Measurements from ENCODE around the gene H2AZ1.

The H2AZ1 gene

GRCh38 chr4:99949034-99949998 is 759 bp downstream of the H2AZ1 start:
- ATAC-seq (ENCODE audit: insufficient read depth, low read depth) (peak; percentile 52), DNase-seq (peak; percentile 95)
- no peak for TF ChIP-seq EZH2 (IDR thresholded peaks at IDR 0.05; ENCODE audit: borderline replicate concordance, low read depth, low read length, severe bottlenecking)
- TF ChIP-seq, protein P1, sequence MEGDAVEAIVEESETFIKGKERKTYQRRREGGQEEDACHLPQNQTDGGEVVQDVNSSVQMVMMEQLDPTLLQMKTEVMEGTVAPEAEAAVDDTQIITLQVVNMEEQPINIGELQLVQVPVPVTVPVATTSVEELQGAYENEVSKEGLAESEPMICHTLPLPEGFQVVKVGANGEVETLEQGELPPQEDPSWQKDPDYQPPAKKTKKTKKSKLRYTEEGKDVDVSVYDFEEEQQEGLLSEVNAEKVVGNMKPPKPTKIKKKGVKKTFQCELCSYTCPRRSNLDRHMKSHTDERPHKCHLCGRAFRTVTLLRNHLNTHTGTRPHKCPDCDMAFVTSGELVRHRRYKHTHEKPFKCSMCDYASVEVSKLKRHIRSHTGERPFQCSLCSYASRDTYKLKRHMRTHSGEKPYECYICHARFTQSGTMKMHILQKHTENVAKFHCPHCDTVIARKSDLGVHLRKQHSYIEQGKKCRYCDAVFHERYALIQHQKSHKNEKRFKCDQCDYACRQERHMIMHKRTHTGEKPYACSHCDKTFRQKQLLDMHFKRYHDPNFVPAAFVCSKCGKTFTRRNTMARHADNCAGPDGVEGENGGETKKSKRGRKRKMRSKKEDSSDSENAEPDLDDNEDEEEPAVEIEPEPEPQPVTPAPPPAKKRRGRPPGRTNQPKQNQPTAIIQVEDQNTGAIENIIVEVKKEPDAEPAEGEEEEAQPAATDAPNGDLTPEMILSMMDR (IDR thresholded peaks at IDR 0.05; ENCODE audit: borderline replicate concordance, extremely low read depth, low read length, poor library complexity, severe bottlenecking), result peak; percentile 94
- Histone ChIP-seq H3K27me3 (ENCODE audit: insufficient read depth, low read length, poor library complexity) (no peaks in the 10 kb centered on the region), H3K4me2 (ENCODE audit: insufficient read depth, low read length) (peak overlapping the region; percentile 91), H3K79me2 (ENCODE audit: insufficient read depth, low read length) (peaks cover 64% of the 10 kb centered on the region), H3K36me3 (ENCODE audit: insufficient read depth, low read length) (peaks cover 29% of the 10 kb centered on the region), H3K4me1 (ENCODE audit: insufficient read depth, low read length) (peaks cover 50% of the 10 kb centered on the region), H3K4me3 (ENCODE audit: low read depth in 1 of 2, low read length in 2 of 2) (peak overlapping the region; percentile 69 to 73), H2AFZ (ENCODE audit: low read depth, low read length) (peak overlapping the region; percentile 53; the same call in 1 of the 2 replicates), H4K20me1 (ENCODE audit: insufficient read depth, low read length) (peaks cover 30% of the 10 kb centered on the region), H3K27ac (ENCODE audit: low read length) (peak overlapping the region; percentile 96), H3K9ac (ENCODE audit: low read depth, low read length) (peak overlapping the region; percentile 93), H3K9me3 (ENCODE audit: insufficient read depth, low read length, severe bottlenecking) (no peaks in the 10 kb centered on the region)

GRCh38 chr4:99947608-99948007 is 2.5 kb downstream of the H2AZ1 start:
- H4K20me1 ChIP-seq (ENCODE audit: insufficient read depth, low read length), result peaks cover 30% of the 10 kb centered on the region
- TF ChIP-seq, protein P1 (IDR thresholded peaks at IDR 0.05; ENCODE audit: borderline replicate concordance, extremely low read depth, low read length, poor library complexity, severe bottlenecking), result no peak
- TF ChIP-seq EZH2 (IDR thresholded peaks at IDR 0.05; ENCODE audit: borderline replicate concordance, low read depth, low read length, severe bottlenecking), result no peak
- H3K27me3 ChIP-seq (ENCODE audit: insufficient read depth, low read length, poor library complexity), result no peaks in the 10 kb centered on the region
- peaks cover 81% of the 10 kb centered on the region for H3K79me2 ChIP-seq (ENCODE audit: insufficient read depth, low read length)
- H3K4me1 ChIP-seq (ENCODE audit: insufficient read depth, low read length), result peaks cover 64% of the 10 kb centered on the region
- H3K9me3 ChIP-seq (ENCODE audit: insufficient read depth, low read length, severe bottlenecking), result no peaks in the 10 kb centered on the region
- H2AFZ ChIP-seq (ENCODE audit: low read depth, low read length), result no peak overlapping the region
- ATAC-seq (ENCODE audit: insufficient read depth, low read depth) (no peak), DNase-seq (no peak)
- peaks cover 38% of the 10 kb centered on the region for H3K36me3 ChIP-seq (ENCODE audit: insufficient read depth, low read length)
- H3K4me2 ChIP-seq (ENCODE audit: insufficient read depth, low read length), result peak overlapping the region; percentile 91
- peak overlapping the region; percentile 93 for H3K9ac ChIP-seq (ENCODE audit: low read depth, low read length)
- peak overlapping the region; percentile 96 for H3K27ac ChIP-seq (ENCODE audit: low read length)
- H3K4me3 ChIP-seq (ENCODE audit: low read depth in 1 of 2, low read length in 2 of 2), result peak overlapping the region; percentile 69 to 73; a peak in 3 of 4 replicates

DNA sequence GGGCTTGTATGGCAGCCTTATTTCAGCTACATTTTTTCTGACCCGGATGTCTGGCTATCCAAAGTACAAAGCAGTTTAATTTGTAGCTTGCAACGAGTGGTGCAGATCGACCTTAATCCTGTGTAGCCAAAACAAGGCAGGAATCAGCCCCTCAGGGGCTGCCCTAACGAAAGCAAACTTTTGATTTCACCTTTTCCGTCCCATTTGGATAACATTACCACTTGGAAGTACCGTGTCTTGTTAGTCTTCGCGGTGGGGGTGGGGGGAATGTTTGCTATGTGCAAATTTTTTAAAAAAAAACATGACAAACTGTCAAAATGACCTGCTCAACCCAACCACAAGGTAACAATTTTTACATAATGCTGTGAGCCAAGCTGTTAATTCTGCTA is 2.9 kb downstream of the H2AZ1 start:
- Histone ChIP-seq H4K20me1 (ENCODE audit: insufficient read depth, low read length) (peaks cover 30% of the 10 kb centered on the region), H3K79me2 (ENCODE audit: insufficient read depth, low read length) (peaks cover 85% of the 10 kb centered on the region), H3K27me3 (ENCODE audit: insufficient read depth, low read length, poor library complexity) (no peaks in the 10 kb centered on the region), H3K4me1 (ENCODE audit: insufficient read depth, low read length) (peaks cover 64% of the 10 kb centered on the region), H3K27ac (ENCODE audit: low read length) (peak overlapping the region; percentile 96), H3K9me3 (ENCODE audit: insufficient read depth, low read length, severe bottlenecking) (no peaks in the 10 kb centered on the region), H2AFZ (ENCODE audit: low read depth, low read length) (no peak overlapping the region), H3K4me3 (ENCODE audit: low read depth in 1 of 2, low read length in 2 of 2) (peak overlapping the region; percentile 69 to 73; a peak in 3 of 4 replicates), H3K4me2 (ENCODE audit: insufficient read depth, low read length) (peak overlapping the region; percentile 91), H3K9ac (ENCODE audit: low read depth, low read length) (peak overlapping the region; percentile 93), H3K36me3 (ENCODE audit: insufficient read depth, low read length) (peaks cover 38% of the 10 kb centered on the region)
- TF ChIP-seq EZH2 (IDR thresholded peaks at IDR 0.05; ENCODE audit: borderline replicate concordance, low read depth, low read length, severe bottlenecking), result no peak
- TF ChIP-seq, protein P1 (IDR thresholded peaks at IDR 0.05; ENCODE audit: borderline replicate concordance, extremely low read depth, low read length, poor library complexity, severe bottlenecking), result no peak
- ATAC-seq (ENCODE audit: insufficient read depth, low read depth), result no peak
- DNase-seq, result no peak
